ENCODE measurements around the gene MYOF.

- TF ChIP-seq EZH2phosphoT487 (IDR thresholded peaks at IDR 0.05; ENCODE audit: insufficient read depth, low read depth) (no peak), EZH2 (IDR thresholded peaks at IDR 0.05; ENCODE audit: insufficient read depth, poor library complexity, severe bottlenecking) (no peak)
These were observed 64.9 kb downstream of the MYOF start for GRCh38 chr10:93417266-93417665.
